A673 (cell line): Measurements from ENCODE around the gene ENOX1. TPM values are rescaled to one million over a fixed set of nuclear protein-coding genes. Genes with fewer than 3 reads are reported as not detected.

Experiments
- BruUV-seq: library from RNA; stranded (reverse); fragments of 400-500 nt; replicated peaks from 2 replicates; lab custom pipeline; 2021; lab: Mats Ljungman, UMichigan
- CTCF ChIA-PET: fragments of 300-600 bp; sonication (Branson Sonifier 250); formaldehyde crosslinking; loops from one replicate; lab custom pipeline; 2022; ENCODE audit warnings: antibody characterized with exemption; lab: Charles Lee
- POLR2A ChIA-PET: fragments of 300-600 bp; sonication (Branson Sonifier 250); formaldehyde crosslinking; loops from one replicate; lab custom pipeline; 2022; ENCODE audit warnings: antibody characterized with exemption; ENCODE audit not compliant: low non-redundant PET; lab: Charles Lee
- DNase-seq: peaks from one replicate; pipeline ENCODE4 v3.0.0-alpha.2; 2015; ENCODE audit warnings: low spot score
- H3K27ac ChIP-seq: fragments of 200-600 bp; sonication (generic); 2 replicates; pipeline ENCODE4 v1.5.1; 2016; ENCODE audit warnings: mixed run types, low read depth, mild to moderate bottlenecking, mixed read lengths, antibody characterized with exemption, low read length; ENCODE audit not compliant: poor library complexity, severe bottlenecking
- H3K27me3 ChIP-seq: fragments of 200-600 bp; sonication (generic); replicated peaks from 2 replicates; pipeline ENCODE4 v1.6.1; 2017; ENCODE audit warnings: mixed run types, low read depth, mild to moderate bottlenecking, mixed read lengths, antibody characterized with exemption, low read length; ENCODE audit not compliant: insufficient read depth, poor library complexity
- H3K36me3 ChIP-seq: fragments of 200-600 bp; sonication (generic); 2 replicates; pipeline ENCODE4 v1.6.1; 2016; ENCODE audit warnings: mixed run types, mild to moderate bottlenecking, mixed read lengths, antibody characterized with exemption, low read length; ENCODE audit not compliant: insufficient read depth, poor library complexity, severe bottlenecking
- H3K4me1 ChIP-seq: fragments of 200-600 bp; sonication (generic); 2 replicates; pipeline ENCODE4 v1.6.1; 2017; ENCODE audit warnings: mixed run types, mild to moderate bottlenecking, mixed read lengths, antibody characterized with exemption, low read length; ENCODE audit not compliant: insufficient read depth, poor library complexity, severe bottlenecking
- H3K4me3 ChIP-seq: fragments of 200-600 bp; sonication (generic); 2 replicates; pipeline ENCODE4 v1.5.1; 2016; ENCODE audit warnings: low read depth, mixed run types, mild to moderate bottlenecking, mixed read lengths, low read length; ENCODE audit not compliant: poor library complexity, severe bottlenecking
- H3K9me3 ChIP-seq: fragments of 200-600 bp; sonication (generic); 2 replicates; pipeline ENCODE4 v1.6.1; 2016; ENCODE audit warnings: mixed run types, low read depth, mild to moderate bottlenecking, mixed read lengths, antibody characterized with exemption, low read length; ENCODE audit not compliant: poor library complexity, severe bottlenecking
- CTCF ChIP-seq: fragments of 300-800, 200-600 bp; sonication (generic); conservative IDR thresholded peaks from 2 replicates; pipeline ENCODE4 v1.5.1; 2017; ENCODE audit warnings: low read depth, mild to moderate bottlenecking, antibody characterized with exemption, low read length, moderate library complexity, mixed read lengths
- EZH2 ChIP-seq: fragments of 200-600 bp; sonication (generic); IDR thresholded peaks from 2 replicates; pipeline ENCODE4 v1.6.1; 2017; ENCODE audit warnings: borderline replicate concordance, low read depth, mild to moderate bottlenecking, mixed read lengths, antibody characterized with exemption, low read length; ENCODE audit not compliant: poor library complexity, severe bottlenecking
- intact Hi-C: fragments of 100-400 bp; cut with micrococcal nuclease; formaldehyde crosslinking; loops from one replicate; pipeline ENCODE4 v1.10.0; 2022; ENCODE audit not compliant: unreplicated experiment
- total RNA-seq: library from RNA; stranded (reverse); gene quantifications from 2 replicates; pipeline ENCODE4 v1.2.3, GENCODE V29; 2021

ENOX1 gene
- total RNA-seq, 1 experiment from 2014 or later, result 4.4 TPM

GRCh38 chr13:43431290-43431716, 355.5 kb downstream of the ENOX1 start:
- BruUV-seq, result no TSS peak

GRCh38 chr13:43428545-43429296, 358.1 kb downstream of the ENOX1 start:
- CTCF ChIA-PET, result no interaction called here
- POLR2A ChIA-PET, result no interaction called here
- TF ChIP-seq EZH2, result no peak
- TF ChIP-seq CTCF, result no peak
- no peaks in the 10 kb centered on the region for H3K9me3 ChIP-seq
- no peaks in the 10 kb centered on the region for H3K36me3 ChIP-seq
- DNase-seq, result no peak
- intact Hi-C loops, result no loop called here
- H3K27ac ChIP-seq, result no peak overlapping the region
- BruUV-seq, result no TSS peak
- H3K27me3 ChIP-seq, result no peaks in the 10 kb centered on the region
- H3K4me3 ChIP-seq, result no peak overlapping the region
- H3K4me1 ChIP-seq, result no peaks in the 10 kb centered on the region

More at GRCh38 chr13:43431290-43431716, 355.5 kb downstream of the ENOX1 start:
- Histone ChIP-seq H3K27ac (no peak overlapping the region), H3K36me3 (no peaks in the 10 kb centered on the region), H3K9me3 (no peaks in the 10 kb centered on the region), H3K4me3 (no peak overlapping the region), H3K27me3 (no peaks in the 10 kb centered on the region), H3K4me1 (no peaks in the 10 kb centered on the region)
- intact Hi-C loops, result no loop called here
- no peak for TF ChIP-seq CTCF
- no peak for TF ChIP-seq EZH2
- ChIA-PET POLR2A (no interaction called here), CTCF (no interaction called here)
- DNase-seq, result no peak

- POLR2A ChIA-PET, result no interaction called here
- CTCF ChIA-PET, result no interaction called here
- no TSS peak for BruUV-seq
These were observed 360.4 kb downstream of the ENOX1 start for GRCh38 chr13:43426355-43426754.

More at GRCh38 chr13:43426355-43426754, 360.4 kb downstream of the ENOX1 start:
- intact Hi-C loops, result no loop called here
- Histone ChIP-seq H3K9me3 (no peaks in the 10 kb centered on the region), H3K27ac (no peak overlapping the region), H3K4me1 (no peaks in the 10 kb centered on the region), H3K4me3 (no peak overlapping the region), H3K27me3 (no peaks in the 10 kb centered on the region), H3K36me3 (no peaks in the 10 kb centered on the region)
- DNase-seq, result no peak
- no peak for TF ChIP-seq CTCF
- no peak for TF ChIP-seq EZH2
